ENCODE data around the gene GPX2.

- TF ChIP-seq EZH2 (optimal IDR thresholded peaks at IDR 0.05; ENCODE audit: low read depth, low read length) (no peak), CTCF (IDR thresholded peaks at IDR 0.05; ENCODE audit: low read length) (no peak), EZH2phosphoT487 (IDR thresholded peaks at IDR 0.05; ENCODE audit: low read length) (no peak)
Observed at GRCh38 chr14:64928239-64929013, 14.1 kb downstream of the GPX2 start.

Measured in MM.1S (cell line).